Activated CD8-positive, alpha-beta memory T cell treated with anti-CD3 and anti-CD28 coated beads, Interleukin-2, amount 10 ng/mL, durations not matched to agents 7 days and 5 days (primary cell): ENCODE results near the gene IPPK. TPM values are rescaled to one million over a fixed set of nuclear protein-coding genes. Genes with fewer than 3 reads are reported as not detected.

ENCODE experiments used
- ATAC-seq: fragments of 150-1000 bp; cut with Tn5 transposase; one replicate; pipeline ENCODE4 v1.10.0; 2021; ENCODE audit warnings: moderate library complexity
- CTCF ChIA-PET: fragments of 350-600 bp; sonication (Branson Sonifier 250); formaldehyde crosslinking; loops from one replicate; lab custom pipeline; 2021; ENCODE audit warnings: antibody characterized with exemption; lab: Charles Lee
- DNase-seq: peaks from one replicate; pipeline ENCODE4 v3.0.0-alpha.2; 2020
- H3K27ac Mint-ChIP-seq: one replicate; pipeline ENCODE4 v1.8.0; 2021; ENCODE audit warnings: mild to moderate bottlenecking, mixed read lengths
- H3K27me3 Mint-ChIP-seq: one replicate; pipeline ENCODE4 v1.8.0; 2021; ENCODE audit warnings: mixed read lengths
- H3K36me3 Mint-ChIP-seq: one replicate; pipeline ENCODE4 v1.8.0; 2021; ENCODE audit warnings: mild to moderate bottlenecking, mixed read lengths
- H3K4me1 Mint-ChIP-seq: one replicate; pipeline ENCODE4 v1.8.0; 2021; ENCODE audit warnings: mixed read lengths
- H3K4me3 Mint-ChIP-seq: one replicate; pipeline ENCODE4 v1.8.0; 2021; ENCODE audit warnings: mild to moderate bottlenecking, moderate library complexity, mixed read lengths
- H3K9me3 Mint-ChIP-seq: one replicate; pipeline ENCODE4 v1.8.0; 2022; ENCODE audit warnings: low read depth, mixed read lengths
- total RNA-seq, 2 experiments: library from RNA; stranded (reverse); gene quantifications; one replicate each; pipeline ENCODE4 v1.2.3, GENCODE V29; 2021

The IPPK gene
- total RNA-seq, 2 experiments from 2014 or later: 11.4 to 15.1 TPM

DNA sequence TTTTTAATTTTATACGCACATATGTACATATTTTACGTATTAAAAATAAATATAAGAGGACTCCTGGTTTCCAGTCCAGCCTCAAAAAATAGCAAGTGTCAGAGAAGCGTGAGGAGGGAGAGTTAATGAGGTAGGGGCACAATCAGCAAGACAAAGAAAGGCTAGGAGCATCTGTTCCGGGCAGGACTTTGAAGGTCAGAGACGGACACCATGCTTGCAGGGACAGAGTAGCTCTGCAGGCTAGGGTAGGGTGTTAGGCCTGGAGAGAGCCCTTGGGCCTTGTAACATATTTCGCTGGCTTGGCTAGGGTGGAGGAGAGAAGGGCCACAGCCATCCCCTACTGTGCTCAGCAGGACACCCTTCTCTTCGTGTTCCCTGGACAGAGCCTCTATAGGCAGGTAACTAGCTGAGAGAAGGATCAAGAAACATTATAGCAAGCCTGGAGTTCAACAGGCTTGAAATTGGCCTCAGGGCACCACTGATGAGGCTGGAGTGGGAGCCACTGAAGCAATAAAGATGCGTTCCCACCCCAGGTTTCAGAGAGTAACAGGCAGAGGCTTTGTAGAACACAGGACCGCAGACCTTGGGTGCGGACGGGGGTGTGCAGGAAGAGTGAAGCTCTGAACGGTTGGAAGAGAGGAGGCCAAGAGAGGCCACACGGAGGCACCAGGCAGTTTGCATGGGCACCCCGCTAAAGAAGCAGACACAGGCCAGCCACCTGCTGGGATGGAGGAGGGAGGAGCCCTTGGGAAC, 9.7 kb upstream of the IPPK start:
- no peak for DNase-seq

GRCh38 chr9:92671323-92671722, 1.4 kb upstream of the IPPK start:
- DNase-seq: no peak
- H3K4me3 Mint-ChIP-seq: peak overlapping the region; percentile 96
- H3K9me3 Mint-ChIP-seq: no peaks in the 10 kb centered on the region
- H3K36me3 Mint-ChIP-seq: peaks cover 13% of the 10 kb centered on the region
- CTCF ChIA-PET: interaction anchor here (1.2 to 1.7 kb wide), 2 partner anchors 119 to 895 kb away, joined by 3 to 6 read pairs; no protein-coding TSS in a partner anchor
- peak overlapping the region; percentile 95 for H3K27ac Mint-ChIP-seq
- peaks cover 27% of the 10 kb centered on the region for H3K4me1 Mint-ChIP-seq
- H3K27me3 Mint-ChIP-seq: no peaks in the 10 kb centered on the region
- no peak for ATAC-seq

More for the DNA sequence above, 9.7 kb upstream of the IPPK start:
- CTCF ChIA-PET: no interaction called here
- H3K27ac Mint-ChIP-seq: no peak overlapping the region
- H3K4me3 Mint-ChIP-seq: no peak overlapping the region
- no peaks in the 10 kb centered on the region for H3K9me3 Mint-ChIP-seq
- H3K4me1 Mint-ChIP-seq: no peaks in the 10 kb centered on the region
- ATAC-seq: no peak
- H3K36me3 Mint-ChIP-seq: peaks cover 2% of the 10 kb centered on the region
- no peaks in the 10 kb centered on the region for H3K27me3 Mint-ChIP-seq

DNA sequence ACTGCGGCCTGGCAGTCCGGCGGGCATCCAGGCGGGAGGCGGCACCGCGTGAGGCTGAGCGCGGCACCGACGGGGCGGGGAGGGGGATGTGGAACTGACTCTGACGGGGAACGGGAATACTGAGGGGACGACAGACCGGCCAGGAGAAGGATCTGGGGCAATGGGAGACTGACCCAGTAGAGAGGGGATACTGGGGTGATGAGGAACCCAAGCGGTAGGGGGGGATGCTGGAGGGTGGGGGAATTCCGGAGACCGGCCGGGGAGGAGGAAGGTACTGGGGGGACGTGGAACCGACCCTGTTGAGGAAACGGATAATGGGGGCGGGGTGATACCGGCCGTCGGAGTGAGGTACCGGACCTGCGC, 423 bp downstream of the IPPK start:
- Mint-ChIP-seq H3K27me3 (no peaks in the 10 kb centered on the region), H3K27ac (peak overlapping the region; percentile 95), H3K36me3 (peaks cover 12% of the 10 kb centered on the region), H3K9me3 (no peaks in the 10 kb centered on the region), H3K4me3 (peak overlapping the region; percentile 96), H3K4me1 (peaks cover 43% of the 10 kb centered on the region)
- DNase-seq: peak; percentile 61
- peak; percentile 2 for ATAC-seq
- CTCF ChIA-PET: interaction anchor here (1.1 to 1.6 kb wide), 3 partner anchors 36 to 530 kb away, joined by 3 to 12 read pairs (median 5); no protein-coding TSS in a partner anchor

DNA sequence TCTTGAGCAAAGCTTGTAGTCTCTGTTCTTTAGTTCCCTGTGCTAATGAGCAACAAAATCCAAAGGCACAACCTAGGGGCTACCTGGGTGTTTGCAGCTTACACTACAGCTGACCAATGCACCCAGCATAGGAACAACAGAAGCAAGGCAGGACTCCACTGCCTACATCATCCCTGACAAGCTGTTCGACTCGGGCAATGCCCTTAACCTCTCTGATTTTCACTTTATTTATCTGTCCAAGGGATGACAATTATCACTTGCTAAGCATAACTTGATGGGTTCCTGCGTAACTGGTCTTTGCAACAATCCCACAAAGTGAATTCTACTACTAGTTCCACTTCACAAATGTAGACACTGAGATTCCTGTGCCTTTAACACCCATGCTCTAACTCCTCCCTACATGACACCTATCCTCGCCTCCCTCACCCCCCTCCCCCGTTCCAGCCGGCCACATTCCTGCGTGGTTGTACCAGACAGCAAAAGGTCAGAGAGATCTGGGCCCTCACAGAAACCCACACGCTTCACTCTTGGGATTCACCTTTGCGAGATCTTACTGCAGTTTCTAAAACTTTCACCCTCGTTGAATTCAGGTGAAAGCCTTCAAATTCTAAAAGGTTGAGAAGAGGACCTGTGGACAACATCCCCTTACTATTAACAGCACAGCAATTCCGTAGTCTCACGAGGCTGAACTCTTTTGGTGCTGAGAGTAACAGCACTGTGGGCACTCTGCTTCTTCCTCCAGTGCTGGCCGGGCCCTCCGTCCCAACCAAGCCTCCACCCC, 995 bp downstream of the IPPK start:
- peaks cover 49% of the 10 kb centered on the region for H3K4me1 Mint-ChIP-seq
- CTCF ChIA-PET: no interaction called here
- ATAC-seq: no peak
- peak; percentile 70 for DNase-seq
- H3K27me3 Mint-ChIP-seq: no peaks in the 10 kb centered on the region
- peaks cover 12% of the 10 kb centered on the region for H3K36me3 Mint-ChIP-seq
- peak overlapping the region; percentile 96 for H3K4me3 Mint-ChIP-seq
- H3K9me3 Mint-ChIP-seq: no peaks in the 10 kb centered on the region
- H3K27ac Mint-ChIP-seq: peak overlapping the region; percentile 95

DNA sequence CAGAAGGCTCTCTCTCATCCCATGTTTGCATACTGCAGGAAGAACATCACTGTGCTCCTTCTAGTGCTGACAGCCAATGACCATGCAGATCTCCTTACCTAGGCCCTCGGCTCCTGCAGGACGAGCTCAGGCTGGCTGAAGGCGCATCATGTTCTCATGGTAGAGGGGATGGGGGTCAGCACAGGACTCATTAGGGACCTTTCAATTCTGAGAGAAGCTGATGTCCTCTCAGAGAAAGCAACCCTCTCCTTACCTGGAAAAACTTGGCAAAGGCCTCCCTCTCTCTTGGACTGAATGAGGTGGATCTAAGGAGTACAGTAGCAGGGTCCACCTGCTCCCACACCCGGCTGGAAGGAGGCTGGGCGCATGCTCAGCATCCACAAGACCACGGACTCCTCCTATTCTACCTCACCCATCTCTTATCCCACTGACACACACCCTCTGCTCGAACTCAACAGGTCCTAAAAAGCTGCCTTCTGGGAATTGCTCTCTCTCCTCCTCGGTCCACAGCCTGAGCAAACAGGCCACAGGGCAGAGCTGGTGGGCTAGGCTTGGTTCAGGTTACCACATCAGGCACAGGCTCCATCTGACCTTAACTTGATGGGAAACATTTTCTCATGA, 2.9 kb downstream of the IPPK start:
- H3K4me3 Mint-ChIP-seq: no peak overlapping the region
- ATAC-seq (no peak), DNase-seq (no peak)
- H3K27ac Mint-ChIP-seq: no peak overlapping the region
- H3K4me1 Mint-ChIP-seq: peaks cover 52% of the 10 kb centered on the region
- H3K27me3 Mint-ChIP-seq: no peaks in the 10 kb centered on the region
- no peaks in the 10 kb centered on the region for H3K9me3 Mint-ChIP-seq
- H3K36me3 Mint-ChIP-seq: peaks cover 7% of the 10 kb centered on the region
- CTCF ChIA-PET: no interaction called here

DNA sequence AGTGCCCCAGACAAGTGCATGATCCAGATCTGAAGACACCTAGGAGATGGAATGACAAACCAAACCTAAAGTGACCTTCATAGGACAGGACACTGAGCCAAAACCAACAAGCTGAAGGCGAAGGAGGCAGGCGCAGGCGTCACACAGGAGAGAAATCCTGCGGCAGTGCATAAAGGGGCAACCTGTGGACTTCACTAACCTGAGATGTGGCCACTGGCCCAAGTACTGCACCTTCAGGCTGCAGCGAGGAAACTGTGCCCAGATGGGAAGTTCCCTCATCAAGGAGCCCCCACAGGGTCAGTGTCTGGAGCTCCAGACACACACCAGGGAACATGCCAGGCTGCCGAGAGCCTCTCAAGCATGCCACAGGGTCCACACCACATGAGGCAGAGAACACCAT, 3.7 kb downstream of the IPPK start:
- no peaks in the 10 kb centered on the region for H3K9me3 Mint-ChIP-seq
- H3K4me3 Mint-ChIP-seq: no peak overlapping the region
- no peak for ATAC-seq
- H3K36me3 Mint-ChIP-seq: peaks cover 7% of the 10 kb centered on the region
- peaks cover 53% of the 10 kb centered on the region for H3K4me1 Mint-ChIP-seq
- peak overlapping the region; percentile 24 for H3K27ac Mint-ChIP-seq
- H3K27me3 Mint-ChIP-seq: no peaks in the 10 kb centered on the region
- CTCF ChIA-PET: no interaction called here
- no peak for DNase-seq

DNA sequence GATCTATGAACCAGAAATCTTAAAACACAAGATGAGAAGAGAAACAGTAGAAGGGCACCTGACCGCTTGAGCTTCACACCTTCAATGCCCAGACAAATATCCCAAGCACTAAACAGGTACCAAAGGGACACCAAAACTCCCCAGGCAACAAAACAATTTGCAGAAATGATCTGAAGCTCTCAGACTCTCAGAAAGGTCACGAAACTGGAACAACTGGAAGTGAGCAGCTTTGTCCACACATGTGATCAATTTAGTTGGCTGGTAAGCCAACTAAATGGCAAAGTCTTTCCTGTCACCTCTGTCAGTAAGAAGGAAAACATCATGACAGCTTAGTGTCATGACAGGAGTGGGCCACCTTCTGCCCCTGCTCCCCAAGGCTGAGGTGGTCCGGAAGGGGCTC, 4.1 kb downstream of the IPPK start:
- peaks cover 7% of the 10 kb centered on the region for H3K36me3 Mint-ChIP-seq
- DNase-seq: no peak
- H3K4me3 Mint-ChIP-seq: no peak overlapping the region
- H3K4me1 Mint-ChIP-seq: peaks cover 51% of the 10 kb centered on the region
- ATAC-seq: no peak
- CTCF ChIA-PET: no interaction called here
- peak overlapping the region; percentile 24 for H3K27ac Mint-ChIP-seq
- H3K9me3 Mint-ChIP-seq: no peaks in the 10 kb centered on the region
- H3K27me3 Mint-ChIP-seq: no peaks in the 10 kb centered on the region

GRCh38 chr9:92664394-92665152, 5.4 kb downstream of the IPPK start:
- peaks cover 7% of the 10 kb centered on the region for H3K36me3 Mint-ChIP-seq
- DNase-seq: peak; percentile 80
- peak overlapping the region; percentile 27 for H3K4me3 Mint-ChIP-seq
- no peaks in the 10 kb centered on the region for H3K9me3 Mint-ChIP-seq
- CTCF ChIA-PET: interaction anchor here (0.8 to 1.0 kb wide), 2 partner anchors 9 to 525 kb away, joined by 3 read pairs; no protein-coding TSS in a partner anchor
- no peaks in the 10 kb centered on the region for H3K27me3 Mint-ChIP-seq
- H3K27ac Mint-ChIP-seq: peak overlapping the region; percentile 79
- H3K4me1 Mint-ChIP-seq: peaks cover 51% of the 10 kb centered on the region
- ATAC-seq: peak; percentile 74

- CTCF ChIA-PET: interaction anchor here (1.0 kb wide), 1 partner anchor 524 kb away, joined by 3 read pairs; no protein-coding TSS in a partner anchor
- H3K27me3 Mint-ChIP-seq: no peaks in the 10 kb centered on the region
- peaks cover 5% of the 10 kb centered on the region for H3K36me3 Mint-ChIP-seq
- DNase-seq (no peak), ATAC-seq (no peak)
- H3K27ac Mint-ChIP-seq: peak overlapping the region; percentile 79
- no peak overlapping the region for H3K4me3 Mint-ChIP-seq
- H3K9me3 Mint-ChIP-seq: no peaks in the 10 kb centered on the region
- peaks cover 48% of the 10 kb centered on the region for H3K4me1 Mint-ChIP-seq
These were observed 6.0 kb downstream of the IPPK start for GRCh38 chr9:92663951-92664350.

GRCh38 chr9:92663126-92663525, 6.8 kb downstream of the IPPK start:
- no peak overlapping the region for H3K27ac Mint-ChIP-seq

DNA sequence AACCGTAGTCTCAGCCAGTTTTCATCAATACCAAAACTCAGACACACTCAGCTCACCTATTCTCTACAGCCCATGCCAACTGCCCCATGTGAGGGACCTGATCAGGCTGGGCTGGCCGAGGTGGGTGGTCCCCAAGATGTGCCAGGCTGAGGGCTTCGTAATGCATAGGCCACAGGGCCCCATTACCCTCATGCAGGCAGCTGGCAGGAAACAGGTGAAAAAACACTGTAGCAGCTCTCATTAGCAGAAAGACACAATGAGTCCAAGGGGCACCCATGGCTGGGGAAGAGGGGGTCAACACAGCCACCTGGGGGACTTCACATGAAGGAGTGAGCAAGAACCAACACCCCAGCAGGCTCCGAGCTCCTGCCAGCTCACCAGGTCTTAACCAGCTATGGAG, 8.2 kb downstream of the IPPK start:
- no peaks in the 10 kb centered on the region for H3K9me3 Mint-ChIP-seq
- H3K36me3 Mint-ChIP-seq: peaks cover 5% of the 10 kb centered on the region
- H3K4me3 Mint-ChIP-seq: no peak overlapping the region
- CTCF ChIA-PET: no interaction called here
- peaks cover 34% of the 10 kb centered on the region for H3K4me1 Mint-ChIP-seq
- ATAC-seq: no peak
- no peaks in the 10 kb centered on the region for H3K27me3 Mint-ChIP-seq
- no peak for DNase-seq
- peak overlapping the region; percentile 1 for H3K27ac Mint-ChIP-seq

More at GRCh38 chr9:92663126-92663525, 6.8 kb downstream of the IPPK start:
- H3K27me3 Mint-ChIP-seq: no peaks in the 10 kb centered on the region
- CTCF ChIA-PET: interaction anchor here (1.0 kb wide), 1 partner anchor 523 kb away, joined by 3 read pairs; no protein-coding TSS in a partner anchor
- H3K4me1 Mint-ChIP-seq: peaks cover 41% of the 10 kb centered on the region
- no peak for ATAC-seq
- H3K9me3 Mint-ChIP-seq: no peaks in the 10 kb centered on the region
- DNase-seq: no peak
- peaks cover 5% of the 10 kb centered on the region for H3K36me3 Mint-ChIP-seq
- H3K4me3 Mint-ChIP-seq: no peak overlapping the region

DNA sequence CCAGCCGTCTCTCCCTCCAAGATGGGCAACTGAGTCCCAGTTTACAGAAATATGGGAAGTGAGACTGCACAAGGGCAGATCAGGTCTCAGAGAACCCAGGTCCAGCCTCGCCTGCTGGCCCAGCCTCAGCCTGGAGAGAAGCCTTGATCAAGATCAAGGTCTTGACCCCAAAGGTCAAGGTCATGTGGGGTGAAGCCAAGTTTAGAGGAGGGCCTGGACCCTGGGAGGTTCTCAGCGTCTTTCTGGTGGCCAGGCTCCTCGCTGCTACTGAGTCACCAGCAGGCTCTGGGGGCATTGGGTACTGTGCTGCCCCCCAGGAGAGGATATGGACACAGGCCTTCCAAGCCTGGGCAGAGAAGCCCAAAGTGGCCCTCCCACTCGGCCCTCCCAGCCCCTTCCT, 8.8 kb downstream of the IPPK start:
- no peak overlapping the region for H3K4me3 Mint-ChIP-seq
- H3K9me3 Mint-ChIP-seq: no peaks in the 10 kb centered on the region
- CTCF ChIA-PET: interaction anchor here (1.1 kb wide), 1 partner anchor 130 kb away, joined by 3 read pairs; no protein-coding TSS in a partner anchor
- H3K27ac Mint-ChIP-seq: no peak overlapping the region
- no peaks in the 10 kb centered on the region for H3K27me3 Mint-ChIP-seq
- DNase-seq: no peak
- peaks cover 31% of the 10 kb centered on the region for H3K4me1 Mint-ChIP-seq
- H3K36me3 Mint-ChIP-seq: peaks cover 5% of the 10 kb centered on the region
- no peak for ATAC-seq
